ENCODE results near the gene NAP1L2. TPM values are rescaled to one million over a fixed set of nuclear protein-coding genes. Genes with fewer than 3 reads are reported as not detected.

The NAP1L2 gene, protein sequence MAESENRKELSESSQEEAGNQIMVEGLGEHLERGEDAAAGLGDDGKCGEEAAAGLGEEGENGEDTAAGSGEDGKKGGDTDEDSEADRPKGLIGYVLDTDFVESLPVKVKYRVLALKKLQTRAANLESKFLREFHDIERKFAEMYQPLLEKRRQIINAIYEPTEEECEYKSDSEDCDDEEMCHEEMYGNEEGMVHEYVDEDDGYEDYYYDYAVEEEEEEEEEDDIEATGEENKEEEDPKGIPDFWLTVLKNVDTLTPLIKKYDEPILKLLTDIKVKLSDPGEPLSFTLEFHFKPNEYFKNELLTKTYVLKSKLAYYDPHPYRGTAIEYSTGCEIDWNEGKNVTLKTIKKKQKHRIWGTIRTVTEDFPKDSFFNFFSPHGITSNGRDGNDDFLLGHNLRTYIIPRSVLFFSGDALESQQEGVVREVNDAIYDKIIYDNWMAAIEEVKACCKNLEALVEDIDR
- 0.65 and 1.4 TPM in 2 replicates for total RNA-seq

DNA sequence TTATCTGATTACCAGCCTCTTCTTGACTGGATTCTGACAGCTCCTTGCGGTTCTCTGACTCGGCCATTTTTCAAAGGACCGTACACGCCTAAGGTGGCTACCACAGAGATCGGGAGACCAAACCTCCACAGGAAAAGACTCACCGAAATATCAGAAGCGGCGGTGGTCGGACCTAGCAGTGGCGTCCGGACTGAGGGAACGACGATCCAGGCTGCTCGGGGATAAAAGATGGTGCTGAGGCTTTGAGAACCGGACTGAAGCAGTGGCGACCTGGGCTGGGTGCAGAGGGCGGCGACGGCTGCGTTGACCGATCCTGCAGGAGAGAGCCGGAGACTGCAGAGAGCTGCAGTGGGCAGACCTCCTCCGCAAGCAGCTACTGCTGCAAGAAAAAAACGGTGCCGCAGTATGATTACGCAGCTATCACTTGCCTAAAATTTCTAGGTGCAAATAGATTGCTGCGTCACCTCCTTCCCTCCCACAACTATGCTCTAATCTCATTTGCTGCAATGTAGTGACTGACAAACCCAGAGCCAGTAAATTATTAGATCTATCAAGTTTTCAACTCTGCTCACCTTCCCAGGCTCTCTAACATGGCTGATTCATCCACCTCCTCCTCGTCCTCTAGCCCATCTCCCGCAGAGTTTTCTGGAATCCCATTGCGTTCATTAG lies at the start of gene NAP1L2:
Gene NAP1L2, minus strand, starts transcription at position 426 of the 669 bp plus-strand sequence. Its CDS starts 359 bp downstream, at position 67.

Other genes with a start within 250 kb of the NAP1L2 start
- gene PABPC1L2B, start 211.9 kb downstream of the NAP1L2 start, total RNA-seq: not detected in 2 replicates
- gene PABPC1L2A, start 135.3 kb downstream of the NAP1L2 start, total RNA-seq: not detected in 2 replicates
- gene CDX4, start 232.2 kb upstream of the NAP1L2 start, total RNA-seq: not detected in 2 replicates